ENCODE measurements around the gene SLC12A4.
"Not testable (repeated sequence)": the region's sequence is repeated elsewhere in the genome, so short reads cannot be mapped to it uniquely, and the experiment has no call there.

The SLC12A4 gene

GRCh38 chr16:67968400-67969253 lies at the start of gene SLC12A4:
Gene SLC12A4, minus strand, starts transcription at chr16:67968637. Its CDS starts 84 bp downstream, at chr16:67968553.
- peak; percentile 99 for DNase-seq (ENCODE audit: low spot score)
- in situ Hi-C loops (cut with MboI; ENCODE audit: low pct_unique_long_range_greater_than_20kb, low sequenced_read_pairs, unreplicated experiment): no loop called here

GRCh38 chr16:68015681-68016080 lies 47.2 kb upstream of the SLC12A4 start, which contains the start of gene DPEP2NB:
Gene DPEP2NB, minus strand, starts transcription at chr16:68015911. Its CDS starts 141 bp downstream, at chr16:68015770.
- no peak for TF ChIP-seq CTCF (IDR thresholded peaks at IDR 0.05; ENCODE audit: extremely low read depth, insufficient read depth, missing control alignments)
- DNase-seq (ENCODE audit: low spot score): no peak
- in situ Hi-C loops (cut with MboI; ENCODE audit: low pct_unique_long_range_greater_than_20kb, low sequenced_read_pairs, unreplicated experiment): no loop called here

More at GRCh38 chr16:67968400-67969253, at the start of gene SLC12A4:
- TF ChIP-seq CTCF (IDR thresholded peaks at IDR 0.05; ENCODE audit: extremely low read depth, insufficient read depth, missing control alignments): peak; percentile 3

- no peak for TF ChIP-seq CTCF (IDR thresholded peaks at IDR 0.05; ENCODE audit: extremely low read depth, insufficient read depth, missing control alignments)
- in situ Hi-C loops (cut with MboI; ENCODE audit: low pct_unique_long_range_greater_than_20kb, low sequenced_read_pairs, unreplicated experiment): no loop called here
Observed at GRCh38 chr16:68013440-68013839, 45.0 kb upstream of the SLC12A4 start.

GRCh38 chr16:68009872-68010271 lies 41.4 kb upstream of the SLC12A4 start:
- in situ Hi-C loops (cut with MboI; ENCODE audit: low pct_unique_long_range_greater_than_20kb, low sequenced_read_pairs, unreplicated experiment); DNase-seq (ENCODE audit: low spot score): not testable (repeated sequence)

More at GRCh38 chr16:68013440-68013839, 45.0 kb upstream of the SLC12A4 start:
- DNase-seq (ENCODE audit: low spot score): no peak

GRCh38 chr16:68009157-68009735 lies 40.8 kb upstream of the SLC12A4 start:
- in situ Hi-C loops (cut with MboI; ENCODE audit: low pct_unique_long_range_greater_than_20kb, low sequenced_read_pairs, unreplicated experiment): no loop called here
- no peak for TF ChIP-seq CTCF (IDR thresholded peaks at IDR 0.05; ENCODE audit: extremely low read depth, insufficient read depth, missing control alignments)
- no peak for DNase-seq (ENCODE audit: low spot score)

- no peak for TF ChIP-seq CTCF (IDR thresholded peaks at IDR 0.05; ENCODE audit: extremely low read depth, insufficient read depth, missing control alignments)
- DNase-seq (ENCODE audit: low spot score): peak; percentile 28
- in situ Hi-C loops (cut with MboI; ENCODE audit: low pct_unique_long_range_greater_than_20kb, low sequenced_read_pairs, unreplicated experiment): no loop called here
Observed at GRCh38 chr16:68005786-68006286, 37.4 kb upstream of the SLC12A4 start.

- no peak for DNase-seq (ENCODE audit: low spot score)
Observed at GRCh38 chr16:68005211-68005610, 36.8 kb upstream of the SLC12A4 start.

More at GRCh38 chr16:68005211-68005610, 36.8 kb upstream of the SLC12A4 start:
- TF ChIP-seq CTCF (IDR thresholded peaks at IDR 0.05; ENCODE audit: extremely low read depth, insufficient read depth, missing control alignments): no peak
- in situ Hi-C loops (cut with MboI; ENCODE audit: low pct_unique_long_range_greater_than_20kb, low sequenced_read_pairs, unreplicated experiment): no loop called here

Data from GM13977 (cell line).